Transverse colon (tissue), 4 donors: Measurements from ENCODE around the gene RNF113B. TPM values are rescaled to one million over a fixed set of nuclear protein-coding genes. Genes with fewer than 3 reads are reported as not detected.
A peak's percentile ranks its signal among the peaks of the same experiment; 100 is the strongest.

Experiments
- DNase-seq: peaks from one replicate; pipeline ENCODE4 v3.0.0-alpha.2; 2019
- H3K27ac ChIP-seq, 4 donors: fragments of 200-600 bp; sonication (generic); 2 replicates each; pipeline ENCODE4 v1.5.1; 2016 to 2018; ENCODE audit warnings: inconsistent platforms in 4 of 4
- H3K27me3 ChIP-seq: fragments of 200-600 bp; sonication (generic); 2 replicates; pipeline ENCODE4 v1.5.1; 2017; ENCODE audit warnings: inconsistent platforms
- H3K36me3 ChIP-seq, 4 donors: fragments of 200-600 bp; sonication (generic); 2 replicates each; pipeline ENCODE4 v1.5.1; 2017 to 2019; ENCODE audit warnings: inconsistent platforms in 4 of 4
- H3K4me1 ChIP-seq, 4 donors: fragments of 200-600 bp; sonication (generic); 2 replicates each; pipeline ENCODE4 v1.5.1; 2017 to 2020; ENCODE audit warnings: inconsistent platforms in 4 of 4
- H3K4me3 ChIP-seq, 4 donors: fragments of 200-600 bp; sonication (generic); 1 replicate in 1 of 4; 2 replicates in 3 of 4; pipeline versions ENCODE4 v1.5.1 to v1.6.1; 2017 to 2019; ENCODE audit warnings: inconsistent platforms in 4 of 4
- H3K9me3 ChIP-seq, 2 donors: fragments of 200-600 bp; sonication (generic); 2 replicates each; pipeline ENCODE4 v1.5.1; 2017 to 2019; ENCODE audit warnings: inconsistent platforms in 2 of 2
- CTCF ChIP-seq, 5 experiments: fragments of 200-600 bp in 3 of 5; fragments of 450-650 bp in 2 of 5; sonication (generic) in 3 of 5; IDR thresholded peaks; 1 replicate in 2 of 5; 2 replicates in 3 of 5; pipeline ENCODE4 v1.5.1; 2016 to 2017; ENCODE audit warnings: antibody characterized with exemption in 5 of 5, inconsistent platforms in 3 of 5, mild to moderate bottlenecking in 2 of 5, moderate library complexity in 1 of 5
- EP300 ChIP-seq: sonication (generic); formaldehyde crosslinking; IDR thresholded peaks from one replicate; pipeline ENCODE4 v1.6.1; 2017; ENCODE audit warnings: antibody characterized with exemption, low read depth
- POLR2A ChIP-seq: fragments of 450-650 bp; IDR thresholded peaks from one replicate; pipeline ENCODE4 v1.6.1; 2016; ENCODE audit warnings: antibody characterized with exemption, mild to moderate bottlenecking, moderate library complexity
- POLR2AphosphoS5 ChIP-seq, 3 donors: sonication (generic); formaldehyde crosslinking; IDR thresholded peaks; one replicate each; pipeline ENCODE4 v1.6.1; 2016; ENCODE audit warnings: antibody characterized with exemption in 3 of 3
- WGBS, 2 donors: methylation state at CpG; one replicate each; pipeline ENCODE4 v1.1.5; 2018; ENCODE audit warnings: low coverage in 1 of 2; 5-methylcytosine and 5-hydroxymethylcytosine counted together
- in situ Hi-C, 4 donors: fragments of 200-750 bp; cut with MboI; loops; one replicate each; pipeline versions ENCODE4 v1.15.0 to v1.15.1; 2017; ENCODE audit warnings: low sequenced_read_pairs in 3 of 4, low pct_ligation_motif_present in 1 of 4, low pct_unique_long_range_greater_than_20kb in 1 of 4
- intact Hi-C: fragments of 100-400 bp; cut with DNase I; formaldehyde crosslinking; loops from one replicate; pipeline ENCODE4 v1.15.1; 2023; ENCODE audit warnings: low total_unique reads
- total RNA-seq, 4 donors: library from RNA; depleted of rRNA; stranded (reverse); fragments of >200 nt; gene quantifications; one replicate each; pipeline ENCODE4 v1.1.0, GENCODE V29; 2016

RNF113B gene
- total RNA-seq, 4 donors from 2014 or later, result not detected

- DNase-seq, result no peak
- H3K9me3 ChIP-seq, result no peaks in the 10 kb centered on the region
- in situ Hi-C loops (no loop called here), intact Hi-C loops (no loop called here)
- no peak overlapping the region for H3K4me3 ChIP-seq
- 30 to 37% methylated on average over 2 to 4 of the region's 4 CpGs for WGBS, 2 donors
- H3K36me3 ChIP-seq, result no peaks in the 10 kb centered on the region
- H3K27me3 ChIP-seq, result no peaks in the 10 kb centered on the region
- no peak for TF ChIP-seq CTCF (IDR thresholded peaks at IDR 0.05)
- no peak for TF ChIP-seq EP300
- H3K27ac ChIP-seq, result peak overlapping the region in 1 of 4 donors; percentile 12
- H3K4me1 ChIP-seq, result peaks cover 2 to 49% (median 15%) of the 10 kb centered on the region in 4 donors
Observed at GRCh38 chr13:98220271-98220791, 43.3 kb upstream of the RNF113B start.

- Histone ChIP-seq H3K27me3 (no peaks in the 10 kb centered on the region), H3K36me3 (no peaks in the 10 kb centered on the region), H3K4me3 (no peak overlapping the region), H3K9me3 (no peaks in the 10 kb centered on the region), H3K4me1 (peaks cover 6 to 55% (median 17%) of the 10 kb centered on the region in 4 donors), H3K27ac (no peak overlapping the region)
- in situ Hi-C loops (no loop called here), intact Hi-C loops (no loop called here)
- no peak for TF ChIP-seq POLR2A
- no peak for TF ChIP-seq EP300
- no peak for TF ChIP-seq CTCF (IDR thresholded peaks at IDR 0.05)
- TF ChIP-seq POLR2AphosphoS5 (IDR thresholded peaks at IDR 0.05), result no peak
- no peak for DNase-seq
- 91 to 92% methylated on average over 2 to 6 of the region's 6 CpGs for WGBS, 2 donors
Observed at GRCh38 chr13:98219685-98220084, 42.6 kb upstream of the RNF113B start.

- no peak overlapping the region for H3K4me3 ChIP-seq
- no peak for DNase-seq
- intact Hi-C loops (no loop called here), in situ Hi-C loops (no loop called here)
- H3K36me3 ChIP-seq, result no peaks in the 10 kb centered on the region
- no peaks in the 10 kb centered on the region for H3K9me3 ChIP-seq
- no peaks in the 10 kb centered on the region for H3K27me3 ChIP-seq
- 86% methylated on average over 12 of the region's 12 CpGs; no CpG with 5 or more reads in 1 of the 2 donors for WGBS, 2 donors
- H3K27ac ChIP-seq, result peak overlapping the region in 1 of 4 donors; percentile 63
- no peak for TF ChIP-seq POLR2AphosphoS5 (IDR thresholded peaks at IDR 0.05)
- TF ChIP-seq POLR2A, result no peak
- no peak for TF ChIP-seq EP300
- TF ChIP-seq CTCF (IDR thresholded peaks at IDR 0.05), result no peak
- peaks cover 9 to 56% (median 31%) of the 10 kb centered on the region in 4 donors for H3K4me1 ChIP-seq
Observed at GRCh38 chr13:98217597-98217996, 40.5 kb upstream of the RNF113B start.

GRCh38 chr13:98216711-98217285 lies 39.7 kb upstream of the RNF113B start:
- Histone ChIP-seq H3K27ac (peak overlapping the region in 3 of 4 donors; percentile 23 to 63 (median 32)), H3K4me3 (no peak overlapping the region), H3K27me3 (no peaks in the 10 kb centered on the region), H3K36me3 (no peaks in the 10 kb centered on the region), H3K4me1 (peaks cover 1 to 48% (median 28%) of the 10 kb centered on the region in 4 donors), H3K9me3 (no peaks in the 10 kb centered on the region)
- in situ Hi-C loops (no loop called here), intact Hi-C loops (no loop called here)
- DNase-seq, result no peak
- WGBS, 2 donors, result 49 to 50% methylated on average over 4 to 7 of the region's 7 CpGs
- no peak for TF ChIP-seq EP300
- TF ChIP-seq CTCF (IDR thresholded peaks at IDR 0.05), result no peak
- TF ChIP-seq POLR2AphosphoS5 (IDR thresholded peaks at IDR 0.05), result no peak
- no peak for TF ChIP-seq POLR2A
